GM19468 (cell line): Measurements from ENCODE around the gene LRRC3.

Source experiments
- ATAC-seq: cut with Tn5 transposase; IDR thresholded peaks from one replicate; pipeline ENCODE4 v1.9.1; 2021; ENCODE audit warnings: mild to moderate bottlenecking, moderate library complexity, moderate number of reproducible peaks; ENCODE audit not compliant: unreplicated experiment; ENCODE audit errors: extremely low read depth

LRRC3 gene

GRCh38 chr21:44423312-44423821 is 31.9 kb upstream of the LRRC3 start:
- ATAC-seq, result no peak

- no peak for ATAC-seq
These were observed 31.2 kb upstream of the LRRC3 start for GRCh38 chr21:44423941-44424607.

DNA sequence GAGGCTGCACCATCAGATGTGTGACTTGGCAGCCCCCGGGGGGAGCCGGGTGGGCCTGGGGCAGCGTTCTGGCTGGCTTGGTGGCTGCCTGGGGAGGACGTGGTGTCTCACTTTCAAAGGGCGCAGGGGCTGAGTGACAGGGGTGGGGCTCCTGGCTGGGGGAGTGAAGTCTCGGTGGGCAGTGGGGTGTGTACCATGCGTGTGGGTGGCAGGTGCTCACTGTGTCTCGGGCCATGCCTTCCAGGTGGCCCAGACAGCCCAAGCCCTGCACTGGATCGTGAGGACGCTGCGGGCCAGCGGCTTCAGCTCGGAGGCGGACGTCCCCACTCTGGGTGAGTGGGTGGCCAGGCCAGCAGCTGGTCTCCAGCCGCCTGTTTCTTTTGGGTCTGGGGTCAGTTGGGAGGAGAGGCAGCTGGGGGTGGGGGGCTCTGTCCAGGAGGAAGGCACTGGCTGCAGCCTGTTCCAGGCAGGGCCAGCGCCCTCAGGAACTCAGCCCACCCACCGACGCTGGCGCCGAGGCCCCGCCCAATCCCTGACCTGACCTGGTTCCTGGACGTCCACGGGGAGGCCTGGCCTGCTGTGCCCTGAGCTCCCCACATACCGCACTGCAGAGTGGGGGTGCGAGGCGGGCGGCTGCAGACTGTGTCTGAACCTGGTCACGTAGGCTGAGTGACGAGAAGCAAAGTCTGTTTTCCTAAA is 30.6 kb upstream of the LRRC3 start:
- no peak for ATAC-seq

DNA sequence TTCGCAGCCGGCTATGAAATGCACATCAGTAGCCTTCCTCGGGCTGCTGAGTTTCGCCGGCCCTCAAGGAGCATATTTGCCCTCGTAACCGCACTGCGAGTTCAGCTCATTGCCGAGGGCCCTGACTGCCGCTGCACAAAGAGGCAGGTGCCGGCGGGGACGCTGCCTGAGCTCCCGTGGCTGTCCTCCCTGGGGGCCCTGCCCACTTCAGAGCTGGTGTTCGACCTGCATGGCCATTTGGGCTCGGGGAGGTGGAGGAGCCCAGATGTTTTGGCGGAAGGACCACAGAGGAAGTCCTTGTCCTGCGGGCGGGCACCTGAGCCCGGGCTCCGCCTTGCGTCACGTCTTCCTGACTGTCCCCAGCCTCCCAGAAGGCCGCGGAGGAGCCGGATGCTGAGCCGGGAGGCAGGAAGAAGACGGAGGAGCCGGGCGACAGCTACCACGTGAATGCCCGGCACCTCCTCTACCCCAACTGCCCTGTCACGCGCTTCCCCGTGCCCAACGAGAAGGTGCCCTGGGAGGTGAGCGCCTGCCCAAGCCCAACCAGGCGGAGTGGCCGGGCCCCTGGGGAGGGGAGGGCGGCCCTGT is 29.9 kb upstream of the LRRC3 start:
- no peak for ATAC-seq

DNA sequence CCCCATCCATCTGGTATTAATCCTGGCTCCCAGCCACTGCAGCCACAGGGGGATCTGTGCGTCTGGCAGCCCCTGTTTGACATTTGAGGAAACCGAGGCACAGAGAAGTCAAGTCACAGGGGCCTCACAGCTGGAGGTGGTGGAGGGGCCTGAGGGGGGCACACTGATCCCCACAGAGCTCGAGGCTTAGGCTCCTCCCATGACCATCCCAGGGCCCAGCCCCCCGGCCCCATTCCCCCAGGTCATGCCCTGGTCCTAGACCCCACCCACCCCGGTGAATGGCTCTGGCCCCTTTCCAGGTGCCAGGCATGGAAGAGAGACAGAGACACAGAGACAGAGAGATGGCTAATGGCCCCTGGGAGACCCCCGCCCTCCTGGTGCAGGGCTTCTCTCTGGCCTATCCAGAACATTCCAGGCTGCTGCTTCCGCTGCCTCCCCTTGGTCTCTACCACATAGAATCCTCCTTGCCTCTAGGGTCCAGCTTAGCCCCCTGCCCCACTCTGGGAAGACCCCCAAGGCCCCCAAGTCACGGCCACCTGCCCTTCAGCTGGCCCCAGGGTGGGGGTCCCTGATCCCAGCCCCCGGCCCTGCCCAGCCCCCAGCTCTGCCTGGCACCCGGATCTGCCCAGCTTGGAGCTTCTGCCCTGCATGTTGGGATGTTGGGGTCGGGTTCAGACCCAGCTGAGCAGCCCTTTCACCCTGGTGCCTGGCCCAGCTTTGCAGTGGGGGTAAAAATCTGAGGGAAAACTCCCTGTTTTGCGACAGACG is 29.2 kb upstream of the LRRC3 start:
- ATAC-seq, result no peak

DNA sequence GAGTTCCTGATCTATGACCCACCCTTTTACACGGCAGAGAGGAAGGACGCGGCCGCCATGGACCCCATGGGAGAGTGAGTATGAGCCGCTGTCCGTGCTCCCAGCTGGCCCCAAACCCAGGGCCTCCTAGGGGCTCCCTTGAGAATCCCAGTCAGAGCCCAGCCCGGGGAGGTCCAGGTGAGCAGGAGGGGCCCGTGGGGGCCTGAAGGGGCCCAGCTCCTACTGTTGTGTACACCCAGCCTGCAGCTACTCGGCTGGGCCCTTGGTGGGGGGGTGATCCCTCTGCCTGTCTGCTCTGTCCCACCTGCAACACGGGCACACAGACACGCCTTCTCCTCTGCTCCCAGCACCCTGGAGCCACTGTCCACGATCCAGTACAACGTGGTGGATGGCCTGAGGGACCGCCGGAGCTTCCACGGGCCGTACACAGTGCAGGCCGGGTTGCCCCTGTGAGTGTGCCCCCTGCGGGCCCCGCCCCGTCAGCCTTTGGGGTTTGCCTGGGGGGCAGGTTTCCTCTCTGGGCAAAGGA is 28.6 kb upstream of the LRRC3 start:
- ATAC-seq, result no peak

GRCh38 chr21:44427241-44428120 is 27.8 kb upstream of the LRRC3 start:
- ATAC-seq, result no peak

- no peak for ATAC-seq
These were observed 26.9 kb upstream of the LRRC3 start for GRCh38 chr21:44428281-44428960.

DNA sequence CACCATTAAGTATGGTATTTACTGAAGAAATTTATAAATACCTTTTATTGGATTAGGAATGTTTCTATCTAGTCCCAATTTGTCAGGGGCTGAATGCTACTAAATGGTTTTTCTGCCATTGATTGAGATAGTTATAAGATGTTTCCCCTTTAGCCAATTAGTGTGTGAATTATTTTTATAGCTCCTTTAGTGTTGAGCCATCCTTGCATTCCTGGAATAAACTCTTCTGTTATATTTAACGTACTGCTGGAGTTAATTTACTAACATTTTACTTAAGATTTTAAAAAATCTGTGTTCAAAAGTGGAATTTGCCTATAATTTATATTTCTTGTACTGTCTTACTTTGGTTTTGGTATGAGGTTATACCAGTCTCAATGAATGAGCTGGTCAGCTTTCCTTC is 25.4 kb upstream of the LRRC3 start:
- no peak for ATAC-seq

- no peak for ATAC-seq
These were observed 24.0 kb upstream of the LRRC3 start for GRCh38 chr21:44431300-44431699.

DNA sequence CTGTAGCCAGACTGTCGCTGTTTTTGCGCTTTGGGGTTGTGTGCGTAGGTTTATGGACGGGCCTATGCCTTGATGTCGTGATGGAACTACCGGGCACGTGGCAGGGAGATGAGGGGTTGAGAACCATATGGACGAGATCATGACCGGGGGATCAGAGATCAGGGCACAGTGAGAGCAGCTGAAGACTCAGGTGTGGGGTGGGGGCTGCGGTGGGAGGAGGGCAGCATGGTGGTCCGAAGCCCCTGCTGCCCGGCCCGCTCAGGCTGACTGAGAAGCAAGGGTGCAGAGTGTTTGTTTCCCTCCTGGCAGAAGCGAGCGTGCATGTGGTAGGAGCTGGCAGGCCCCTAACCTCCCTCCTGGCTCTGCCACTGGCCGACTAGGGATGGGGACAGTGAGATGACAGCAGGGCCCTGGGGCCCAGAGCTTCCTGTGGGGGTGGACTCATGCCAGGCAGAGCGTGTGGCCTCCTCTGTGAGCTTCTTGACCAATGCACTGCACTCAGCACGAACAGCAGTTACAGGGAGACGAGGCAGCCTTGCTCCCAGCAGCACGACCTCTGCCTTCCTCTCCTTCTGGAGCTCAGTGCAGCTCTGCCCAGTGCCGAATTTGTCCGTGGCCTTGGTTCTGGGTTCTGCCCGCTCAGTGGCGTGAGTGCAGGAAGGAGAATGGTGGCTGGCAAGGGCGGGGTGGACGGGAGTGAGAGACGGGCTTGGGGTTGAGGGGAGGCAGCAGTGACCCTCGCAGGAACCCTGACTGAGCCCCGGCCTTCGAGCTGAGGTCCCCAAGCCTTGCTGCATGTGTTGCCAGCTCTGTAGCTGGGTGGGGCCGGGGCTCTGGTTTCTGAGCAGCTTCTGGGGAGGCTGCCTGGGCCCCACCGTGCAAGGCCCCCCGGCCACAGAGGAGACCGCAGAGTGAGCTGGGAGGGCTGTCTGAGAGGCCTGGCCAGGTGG is 22.2 kb upstream of the LRRC3 start:
- ATAC-seq, result no peak

DNA sequence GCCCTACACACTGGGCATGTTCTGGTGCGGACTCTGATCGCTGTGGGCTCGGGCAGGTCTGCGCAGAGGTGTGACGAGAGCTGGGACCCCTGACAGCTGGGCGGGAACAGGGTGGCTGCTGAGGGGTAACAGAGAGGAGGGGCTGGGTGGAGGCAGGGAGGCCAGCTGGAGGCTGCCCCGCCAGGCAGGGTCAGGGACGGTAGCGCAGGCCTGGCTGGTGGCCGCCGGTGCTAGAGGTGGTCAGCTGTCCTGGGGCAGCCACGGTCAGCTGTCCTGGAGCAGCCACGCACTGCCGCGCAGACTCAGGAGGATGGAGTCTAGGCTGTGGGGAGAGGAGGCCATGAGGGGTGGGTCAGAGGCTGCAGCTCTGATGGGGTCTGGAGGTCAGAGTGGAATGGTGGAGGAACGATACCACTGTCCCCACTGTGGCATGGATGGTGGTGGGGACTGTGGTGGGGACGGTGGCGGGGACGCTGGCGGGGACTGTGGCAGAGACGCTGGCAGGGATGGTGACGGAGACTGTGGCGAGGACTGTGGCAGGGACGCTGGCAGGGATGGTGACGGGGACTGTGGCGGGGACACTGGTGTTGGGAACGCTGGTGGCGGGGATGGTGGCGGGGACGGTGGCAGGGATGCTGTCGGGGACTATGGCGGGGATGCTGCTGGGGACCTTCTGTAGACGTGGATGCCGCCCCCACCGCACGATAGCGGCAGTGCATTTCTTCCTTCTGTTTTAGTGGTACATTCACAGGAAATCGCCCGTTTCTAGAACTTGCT is 21.3 kb upstream of the LRRC3 start:
- ATAC-seq, result no peak

DNA sequence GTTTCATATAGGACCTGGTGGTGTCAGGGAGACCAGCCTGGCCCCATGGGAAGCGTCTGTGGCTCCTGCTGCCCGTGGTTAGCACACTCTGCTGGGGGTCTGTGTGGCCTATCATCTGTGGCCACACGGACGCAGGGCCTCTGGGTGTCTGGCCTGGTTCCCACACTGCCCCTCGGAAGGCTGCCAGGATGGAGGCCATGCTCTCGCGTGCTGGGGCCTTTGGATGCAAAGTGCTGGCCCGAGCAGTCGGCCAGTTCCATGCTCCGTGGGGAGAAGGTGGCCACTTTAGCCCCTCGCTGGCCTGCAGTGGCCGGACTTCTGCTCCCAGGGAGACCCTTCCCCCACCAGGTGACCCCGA is 20.8 kb upstream of the LRRC3 start:
- ATAC-seq, result no peak

DNA sequence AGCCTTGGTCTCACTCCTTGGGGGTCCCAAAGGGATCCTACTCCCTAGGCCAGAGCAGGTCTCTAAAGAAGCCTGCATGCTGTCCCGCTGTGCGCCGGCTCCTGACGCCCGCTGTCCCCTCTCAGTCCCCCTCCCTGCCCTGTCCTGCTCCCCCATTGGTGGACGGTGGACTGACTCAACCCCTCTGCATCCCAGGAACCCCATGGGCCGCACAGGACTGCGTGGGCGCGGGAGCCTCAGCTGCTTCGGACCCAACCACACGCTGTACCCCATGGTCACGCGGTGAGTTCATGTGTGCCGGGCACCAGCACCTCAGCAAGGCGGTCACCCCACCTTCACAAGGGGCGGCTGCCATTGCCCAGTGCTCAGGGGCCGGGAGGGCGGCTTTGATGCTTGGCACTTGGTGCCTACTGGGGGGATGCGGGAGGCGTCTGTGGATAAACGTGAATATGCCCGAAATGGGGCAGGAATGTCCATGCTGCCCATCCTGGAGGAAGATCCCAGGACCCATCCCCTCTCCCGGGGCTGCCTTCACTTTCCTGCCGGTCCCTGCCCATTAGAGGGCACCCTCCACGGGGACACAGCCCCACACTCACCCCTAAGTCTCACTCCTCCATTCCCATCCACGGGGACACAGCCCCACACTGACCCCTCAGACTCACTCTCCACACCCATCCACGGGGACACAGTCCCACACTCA is 20.2 kb upstream of the LRRC3 start:
- ATAC-seq, result no peak

- ATAC-seq, result no peak
These were observed 19.1 kb upstream of the LRRC3 start for GRCh38 chr21:44436111-44436611.

GRCh38 chr21:44436958-44437357 is 18.4 kb upstream of the LRRC3 start:
- no peak for ATAC-seq

DNA sequence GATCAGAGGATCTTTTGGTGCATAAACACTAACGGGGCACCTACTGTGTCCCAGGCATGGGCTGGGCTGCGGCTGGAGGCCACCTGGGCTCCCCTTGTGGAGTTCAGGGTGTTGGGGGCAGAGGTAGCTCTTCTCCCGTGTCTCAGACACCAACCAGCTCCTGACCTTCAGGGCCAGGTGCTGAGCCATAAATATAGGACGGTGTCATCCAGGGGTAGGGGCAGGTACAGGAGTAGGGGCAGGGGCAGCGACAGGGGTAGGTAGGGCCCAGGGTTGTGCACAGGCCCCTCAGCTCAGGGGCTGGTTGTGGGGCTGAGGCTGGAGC is 18.0 kb upstream of the LRRC3 start:
- no peak for ATAC-seq
